ENCODE data around the gene TTPAL. TPM values are rescaled to one million over a fixed set of nuclear protein-coding genes. Genes with fewer than 3 reads are reported as not detected.

Gene TTPAL
- total RNA-seq, 1 experiment from 2014 or later, result 28.5 TPM

GRCh38 chr20:44463466-44463865, 12.2 kb upstream of the TTPAL start:
- ChIA-PET CTCF (no interaction called here), POLR2A (ENCODE audit: unreplicated experiment) (no interaction called here)
- no peak overlapping the region for H3K27ac ChIP-seq
- BruUV-seq (replicated peaks), result no TSS peak
- no peaks in the 10 kb centered on the region for H3K9me3 ChIP-seq (ENCODE audit: insufficient read depth, low read depth)
- H3K4me3 ChIP-seq, result no peak overlapping the region
- intact Hi-C loops (cut with micrococcal nuclease; ENCODE audit: unreplicated experiment), result loop anchor here (10.0 kb wide), 3 partner anchors 149 to 1019 kb away; partner anchors contain the start of gene FITM2
- no peaks in the 10 kb centered on the region for H3F3A ChIP-seq (ENCODE audit: insufficient read depth, low read depth)
- no peaks in the 10 kb centered on the region for H3K9me2 ChIP-seq (ENCODE audit: insufficient read depth)
- H2AFZ ChIP-seq, result no peak overlapping the region
- H4K20me1 ChIP-seq (ENCODE audit: insufficient read depth), result no peaks in the 10 kb centered on the region
- H3K4me2 ChIP-seq, result no peak overlapping the region
- no peak for DNase-seq
- H3K4me1 ChIP-seq (replicated peaks; ENCODE audit: insufficient read depth), result no peaks in the 10 kb centered on the region
- no peaks in the 10 kb centered on the region for H3K36me3 ChIP-seq (ENCODE audit: low read depth)
- no peaks in the 10 kb centered on the region for H3K27me3 ChIP-seq (ENCODE audit: insufficient read depth, low read depth)
- no peaks in the 10 kb centered on the region for H3K79me2 ChIP-seq (ENCODE audit: low read depth)
- TF ChIP-seq EZH2 (IDR thresholded peaks at IDR 0.05; ENCODE audit: low read depth) (no peak), CTCF (conservative IDR thresholded peaks at IDR 0.05) (no peak)

GRCh38 chr20:44464514-44464913, 11.2 kb upstream of the TTPAL start:
- no peaks in the 10 kb centered on the region for H3F3A ChIP-seq (ENCODE audit: insufficient read depth, low read depth)
- no peak overlapping the region for H3K4me2 ChIP-seq
- H3K79me2 ChIP-seq (ENCODE audit: low read depth), result no peaks in the 10 kb centered on the region
- no peaks in the 10 kb centered on the region for H4K20me1 ChIP-seq (ENCODE audit: insufficient read depth)
- ChIA-PET CTCF (no interaction called here), POLR2A (ENCODE audit: unreplicated experiment) (no interaction called here)
- intact Hi-C loops (cut with micrococcal nuclease; ENCODE audit: unreplicated experiment), result loop anchor here (10.0 kb wide), 3 partner anchors 150 to 1020 kb away; partner anchors contain the start of gene FITM2
- no peaks in the 10 kb centered on the region for H3K36me3 ChIP-seq (ENCODE audit: low read depth)
- TF ChIP-seq CTCF (conservative IDR thresholded peaks at IDR 0.05) (no peak), EZH2 (IDR thresholded peaks at IDR 0.05; ENCODE audit: low read depth) (no peak)
- DNase-seq, result no peak
- H3K9me3 ChIP-seq (ENCODE audit: insufficient read depth, low read depth), result no peaks in the 10 kb centered on the region
- no peaks in the 10 kb centered on the region for H3K9me2 ChIP-seq (ENCODE audit: insufficient read depth)
- no TSS peak for BruUV-seq (replicated peaks)
- H3K4me1 ChIP-seq (replicated peaks; ENCODE audit: insufficient read depth), result no peaks in the 10 kb centered on the region
- H3K4me3 ChIP-seq, result no peak overlapping the region
- no peaks in the 10 kb centered on the region for H3K27me3 ChIP-seq (ENCODE audit: insufficient read depth, low read depth)
- no peak overlapping the region for H2AFZ ChIP-seq
- H3K27ac ChIP-seq, result no peak overlapping the region

GRCh38 chr20:44465001-44465560, 10.6 kb upstream of the TTPAL start:
- TF ChIP-seq CTCF (conservative IDR thresholded peaks at IDR 0.05) (no peak), EZH2 (IDR thresholded peaks at IDR 0.05; ENCODE audit: low read depth) (no peak)
- Histone ChIP-seq H2AFZ (no peak overlapping the region), H3K36me3 (ENCODE audit: low read depth) (no peaks in the 10 kb centered on the region), H3K4me2 (no peak overlapping the region), H3K27ac (no peak overlapping the region), H3F3A (ENCODE audit: insufficient read depth, low read depth) (no peaks in the 10 kb centered on the region), H4K20me1 (ENCODE audit: insufficient read depth) (no peaks in the 10 kb centered on the region), H3K9me2 (ENCODE audit: insufficient read depth) (no peaks in the 10 kb centered on the region), H3K4me1 (replicated peaks; ENCODE audit: insufficient read depth) (no peaks in the 10 kb centered on the region), H3K27me3 (ENCODE audit: insufficient read depth, low read depth) (no peaks in the 10 kb centered on the region), H3K9me3 (ENCODE audit: insufficient read depth, low read depth) (no peaks in the 10 kb centered on the region), H3K4me3 (no peak overlapping the region), H3K79me2 (ENCODE audit: low read depth) (no peaks in the 10 kb centered on the region)
- intact Hi-C loops (cut with micrococcal nuclease; ENCODE audit: unreplicated experiment), result loop anchor here (10.0 kb wide), 3 partner anchors 150 to 1020 kb away; partner anchors contain the start of gene FITM2
- ChIA-PET CTCF (no interaction called here), POLR2A (ENCODE audit: unreplicated experiment) (no interaction called here)
- DNase-seq, result no peak
- no TSS peak for BruUV-seq (replicated peaks)

Data from PC-9 (cell line).